HepG2 (cell line): ENCODE results near the gene TXN2. TPM values are rescaled to one million over a fixed set of nuclear protein-coding genes. Genes with fewer than 3 reads are reported as not detected.
A peak's percentile ranks its signal among the peaks of the same experiment; 100 is the strongest.

Experiments
- ATAC-seq: fragments of 200-7000 bp; cut with Tn5 transposase; 3 replicates; pipeline ENCODE4 v1.9.1; 2020; ENCODE audit warnings: mild to moderate bottlenecking, moderate library complexity
- BruUV-seq: library from RNA; stranded (reverse); fragments of 400-500 nt; replicated peaks from 2 replicates; lab custom pipeline; 2021; lab: Mats Ljungman, UMichigan
- CTCF ChIA-PET: fragments of 300-600 bp; formaldehyde crosslinking; extraction: SDS; loops from one replicate; lab custom pipeline; 2021; ENCODE audit warnings: low total read pairs, inconsistent platforms, low intra/inter-chr PET ratio; lab: Yijun Ruan, JAX
- POLR2A ChIA-PET: fragments of 350-600 bp; sonication (Branson Sonifier 250); formaldehyde crosslinking; loops from one replicate; lab custom pipeline; 2020; ENCODE audit warnings: antibody characterized with exemption, inconsistent platforms; lab: Yijun Ruan, JAX
- DNase-seq: peaks from one replicate; pipeline ENCODE4 v3.0.0-alpha.2; 2015; ENCODE audit warnings: low spot score
- FAIRE-seq: peaks from 3 replicates; lab custom pipeline; 2011; peaks lifted over from hg19 to GRCh38; lab: Jason Lieb, UNC
- H2AFZ ChIP-seq: one replicate; pipeline ENCODE4 v1.6.1; 2011; ENCODE audit warnings: low read length, inconsistent platforms
- H3K27ac ChIP-seq: fragments of 300-600 bp; 3 replicates; pipeline ENCODE4 v1.8.0; 2011; ENCODE audit warnings: mixed run types, mild to moderate bottlenecking, mixed read lengths, low read length, inconsistent platforms; ENCODE audit not compliant: insufficient read depth; ENCODE audit errors: extremely low read length
- H3K27me3 ChIP-seq, 2 experiments: fragments of 200-600 bp in 1 of 2; 2 replicates in 1 of 2; 3 replicates in 1 of 2; pipeline versions ENCODE4 v1.6.0 to v1.8.0; 2011; ENCODE audit warnings: low read length in 2 of 2, mild to moderate bottlenecking in 2 of 2, moderate library complexity in 2 of 2, inconsistent platforms in 1 of 2; ENCODE audit not compliant: insufficient read depth in 2 of 2, control insufficient read depth in 1 of 2
- H3K36me3 ChIP-seq, 2 experiments: fragments of 200-600 bp in 1 of 2; replicated peaks in 1 of 2; 2 replicates in 1 of 2; 3 replicates in 1 of 2; pipeline versions ENCODE4 v1.5.1 to v1.8.0; 2011; ENCODE audit warnings: low read length in 2 of 2, inconsistent platforms in 1 of 2; ENCODE audit not compliant: insufficient read depth in 2 of 2, control insufficient read depth in 1 of 2
- H3K4me1 ChIP-seq: 2 replicates; pipeline ENCODE4 v1.5.1; 2012; ENCODE audit warnings: low read length, inconsistent platforms; ENCODE audit not compliant: insufficient read depth
- H3K4me2 ChIP-seq: 2 replicates; pipeline ENCODE4 v1.6.0; 2011; ENCODE audit warnings: low read depth, low read length, inconsistent platforms
- H3K4me3 ChIP-seq, 3 experiments: fragments of 200-600 bp in 1 of 3; sonication (generic), shearing (Covaris generic) in 1 of 3; replicated peaks in 1 of 3; 2 replicates each; pipeline ENCODE4 v1.5.1; 2011 to 2016; ENCODE audit warnings: low read length in 3 of 3, inconsistent platforms in 2 of 3, low read depth in 2 of 3, mild to moderate bottlenecking in 2 of 3, control low read depth in 1 of 3, mixed read lengths in 1 of 3; ENCODE audit not compliant: insufficient read depth in 1 of 3
- H3K79me2 ChIP-seq: one replicate; pipeline ENCODE4 v1.6.1; 2011; ENCODE audit warnings: low read length, inconsistent platforms; ENCODE audit not compliant: insufficient read depth
- H3K9ac ChIP-seq: 2 replicates; pipeline ENCODE4 v1.6.0; 2011; ENCODE audit warnings: mild to moderate bottlenecking, low read depth, low read length, inconsistent platforms; ENCODE audit not compliant: insufficient read depth
- H3K9me3 ChIP-seq: 2 replicates; pipeline ENCODE4 v1.5.1; 2012; ENCODE audit warnings: mild to moderate bottlenecking, low read length
- H4K20me1 ChIP-seq: 2 replicates; pipeline ENCODE4 v1.6.0; 2011; ENCODE audit warnings: inconsistent platforms, mild to moderate bottlenecking, low read length, moderate library complexity; ENCODE audit not compliant: insufficient read depth
- CTCF ChIP-seq: sonication (generic); formaldehyde crosslinking; IDR thresholded peaks from 2 replicates; pipeline ENCODE4 v1.5.0; 2020; ENCODE audit warnings: mild to moderate bottlenecking, missing genetic modification reagents, moderate library complexity
- ERF ChIP-seq: IDR thresholded peaks from 2 replicates; pipeline ENCODE4 v1.6.1; 2018; ENCODE audit warnings: missing biosample characterization, missing genetic modification reagents
- KLF15 ChIP-seq: sonication (generic); formaldehyde crosslinking; IDR thresholded peaks from 2 replicates; pipeline ENCODE4 v1.8.1; 2023; ENCODE audit warnings: borderline replicate concordance, mild to moderate bottlenecking, inconsistent platforms, missing genetic modification reagents, mixed read lengths
- KMT2A ChIP-seq: sonication (generic); formaldehyde crosslinking; IDR thresholded peaks from 2 replicates; pipeline ENCODE4 v1.4.0; 2020; ENCODE audit warnings: missing genetic modification reagents
- NCOA2 ChIP-seq: sonication (generic); formaldehyde crosslinking; IDR thresholded peaks from 2 replicates; pipeline ENCODE4 v1.8.0; 2022; ENCODE audit warnings: inconsistent platforms
- PHF5A ChIP-seq: IDR thresholded peaks from one replicate; pipeline ENCODE4 v1.6.1; 2018; ENCODE audit warnings: low read depth, missing genetic modification reagents; ENCODE audit not compliant: unreplicated experiment
- POLR2AphosphoS5 ChIP-seq: IDR thresholded peaks from 2 replicates; pipeline ENCODE4 v1.6.1; 2012; ENCODE audit warnings: low read depth, low read length
- RAD21 ChIP-seq: fragments of 450-650 bp; formaldehyde crosslinking; IDR thresholded peaks from 2 replicates; pipeline ENCODE4 v1.5.0; 2020; ENCODE audit warnings: mild to moderate bottlenecking
- SMC3 ChIP-seq: IDR thresholded peaks from 2 replicates; pipeline ENCODE4 v1.6.1; 2011; ENCODE audit warnings: low read length, improper control_type of control experiment
- STAG1 ChIP-seq: sonication (generic); formaldehyde crosslinking; IDR thresholded peaks from 2 replicates; pipeline ENCODE4 v1.4.0; 2020; ENCODE audit warnings: missing genetic modification reagents
- TEAD3 ChIP-seq: optimal IDR thresholded peaks from 2 replicates; pipeline ENCODE3; 2016; ENCODE audit warnings: borderline replicate concordance
- ZNF207 ChIP-seq: fragments of 450-650 bp; IDR thresholded peaks from 2 replicates; pipeline ENCODE4 v1.6.1; 2016; ENCODE audit warnings: antibody characterized with exemption, borderline replicate concordance
- WGBS: methylation state at CpG from one replicate; pipeline ENCODE4 v1.1.6; 2017; ENCODE audit warnings: low lambda C conversion rate; 5-methylcytosine and 5-hydroxymethylcytosine counted together
- in situ Hi-C: cut with HindIII; loops from 2 replicates; pipeline ENCODE4 v1.10.0; 2017; ENCODE audit warnings: low pct_unique_long_range_greater_than_20kb; ENCODE audit not compliant: extremely low pct_ligation_motif_present
- intact Hi-C: fragments of 100-400 bp; cut with micrococcal nuclease; formaldehyde crosslinking; loops from one replicate; pipeline ENCODE4 v1.10.0; 2022; ENCODE audit not compliant: unreplicated experiment
- polyA plus RNA-seq, 8 experiments: library from polyadenylated mRNA; depleted of rRNA in 3 of 8; stranded (reverse) in 7 of 8; unstranded in 1 of 8; fragments of >200 nt; fragmentation: Illumina TruSeq in 4 of 8; extraction: Trizol in 4 of 8; gene quantifications; 2 replicates each; pipeline versions ENCODE4 v1.2.1 to v1.2.3, GENCODE V29; 2011 to 2016; ENCODE audit warnings: low read depth in 4 of 8, missing spikeins in 1 of 8, mixed read lengths in 1 of 8; ENCODE audit not compliant: insufficient read depth in 1 of 8
- total RNA-seq, 5 experiments: library from RNA; depleted of rRNA; stranded (reverse); fragments of >200 nt; fragmentation: Illumina TruSeq; extraction: Trizol; gene quantifications; 2 replicates each; pipeline ENCODE4 v1.2.3, GENCODE V29; 2016; ENCODE audit warnings: low read depth in 1 of 5
- TF ChIP-seq, protein P1 (sequence below), 2 experiments: sonication (generic) in 1 of 2; formaldehyde crosslinking in 1 of 2; IDR thresholded peaks; 2 replicates each; pipeline versions ENCODE4 v1.4.0 to v1.6.1; 2018 to 2020; ENCODE audit warnings: missing genetic modification reagents in 2 of 2, borderline replicate concordance in 1 of 2, low read depth in 1 of 2, mild to moderate bottlenecking in 1 of 2, missing biosample characterization in 1 of 2

Gene TXN2
- total and polyA plus RNA-seq, 2 of the 13 experiments (the other 11 are each of a cell fraction or from before 2014, with no cell fraction given): 41.4 to 109 TPM

GRCh38 chr22:36486619-36487384 is 5.4 kb upstream of the TXN2 start:
- intact Hi-C loops: loop anchor here (1.0 kb wide), 1 partner anchor 186 kb away; no protein-coding TSS in a partner anchor
- H3K4me2 ChIP-seq: no peak overlapping the region
- 83% methylated on average over 13 of the region's 13 CpGs for WGBS
- no peaks in the 10 kb centered on the region for H3K27me3 ChIP-seq
- no peaks in the 10 kb centered on the region for H3K9me3 ChIP-seq
- no peaks in the 10 kb centered on the region for H4K20me1 ChIP-seq
- TF ChIP-seq PHF5A (CRISPR knock-in tag) (no peak), ZNF207 (no peak), POLR2AphosphoS5 (0 out of 2 replicates have a peak, but pooled peaks have one; percentile 6), RAD21 (peak; percentile 47; the same call in 1 of the 2 replicates), ERF (CRISPR knock-in tag) (0 out of 2 replicates have a peak, but pooled peaks have one; percentile 22), SMC3 (peak; percentile 44; the same call in 1 of the 2 replicates), KLF15 (CRISPR knock-in tag) (no peak), TEAD3 (CRISPR knock-in tag) (peak; percentile 26), CTCF (CRISPR knock-in tag) (peak; percentile 73), NCOA2 (CRISPR knock-in tag) (no peak), KMT2A (CRISPR knock-in tag) (no peak), STAG1 (peak; percentile 88)
- TF ChIP-seq, protein P1, sequence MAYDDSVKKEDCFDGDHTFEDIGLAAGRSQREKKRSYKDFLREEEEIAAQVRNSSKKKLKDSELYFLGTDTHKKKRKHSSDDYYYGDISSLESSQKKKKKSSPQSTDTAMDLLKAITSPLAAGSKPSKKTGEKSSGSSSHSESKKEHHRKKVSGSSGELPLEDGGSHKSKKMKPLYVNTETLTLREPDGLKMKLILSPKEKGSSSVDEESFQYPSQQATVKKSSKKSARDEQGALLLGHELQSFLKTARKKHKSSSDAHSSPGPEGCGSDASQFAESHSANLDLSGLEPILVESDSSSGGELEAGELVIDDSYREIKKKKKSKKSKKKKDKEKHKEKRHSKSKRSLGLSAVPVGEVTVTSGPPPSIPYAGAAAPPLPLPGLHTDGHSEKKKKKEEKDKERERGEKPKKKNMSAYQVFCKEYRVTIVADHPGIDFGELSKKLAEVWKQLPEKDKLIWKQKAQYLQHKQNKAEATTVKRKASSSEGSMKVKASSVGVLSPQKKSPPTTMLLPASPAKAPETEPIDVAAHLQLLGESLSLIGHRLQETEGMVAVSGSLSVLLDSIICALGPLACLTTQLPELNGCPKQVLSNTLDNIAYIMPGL (CRISPR knock-in tag; IDR thresholded peaks at IDR 0.05; ENCODE audit: borderline replicate concordance in 1 of 2, low read depth in 1 of 2): no peak
- peak; percentile 70 for FAIRE-seq
- no peak overlapping the region for H3K9ac ChIP-seq
- POLR2A ChIA-PET: interaction anchor here (1.1 kb wide), 2 partner anchors 19 to 248 kb away, joined by 3 to 4 read pairs; partner anchors contain the start of gene APOL2
- in situ Hi-C loops: no loop called here
- TSS peak; percentile 29 for BruUV-seq
- H3K4me3 ChIP-seq: no peak overlapping the region
- no peaks in the 10 kb centered on the region for H3K79me2 ChIP-seq
- peak; percentile 39; the same call in 2 of the 3 replicates for ATAC-seq
- H2AFZ ChIP-seq: no peak overlapping the region
- peaks cover 7% of the 10 kb centered on the region for H3K4me1 ChIP-seq
- peak; percentile 53 for DNase-seq
- H3K36me3 ChIP-seq: peaks cover 14 to 37% of the 10 kb centered on the region in 2 experiments; a peak in 4 of 5 replicates
- no peak overlapping the region for H3K27ac ChIP-seq
- CTCF ChIA-PET: interaction anchor here (2.1 kb wide), 1 partner anchor 185 kb away, joined by 17 read pairs; no protein-coding TSS in a partner anchor
